Measurements from ENCODE around the gene GALNT10.
A peak's percentile ranks its signal among the peaks of the same experiment; 100 is the strongest.

GALNT10 gene

DNA sequence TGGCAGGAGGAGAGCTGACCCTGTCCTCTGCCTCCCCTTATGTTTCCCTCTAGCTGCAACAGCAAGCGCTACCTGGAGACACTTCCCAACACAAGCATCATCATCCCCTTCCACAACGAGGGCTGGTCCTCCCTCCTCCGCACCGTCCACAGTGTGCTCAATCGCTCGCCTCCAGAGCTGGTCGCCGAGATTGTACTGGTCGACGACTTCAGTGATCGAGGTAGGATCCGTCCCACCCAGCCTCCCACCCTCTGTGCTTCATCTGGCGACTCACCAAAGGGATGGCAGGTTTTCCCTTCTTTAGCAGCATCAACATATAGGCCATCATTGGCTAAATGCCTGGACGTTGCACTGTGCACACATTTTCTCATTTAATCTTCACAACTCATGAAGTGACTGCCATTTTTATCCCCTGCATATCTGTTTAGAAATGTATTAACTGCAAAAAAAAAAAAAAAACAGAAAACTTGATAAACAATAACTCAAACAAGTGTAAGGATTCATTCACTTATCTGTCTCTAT, 139.0 kb downstream of the GALNT10 start:
- DNase-seq: no peak

DNA sequence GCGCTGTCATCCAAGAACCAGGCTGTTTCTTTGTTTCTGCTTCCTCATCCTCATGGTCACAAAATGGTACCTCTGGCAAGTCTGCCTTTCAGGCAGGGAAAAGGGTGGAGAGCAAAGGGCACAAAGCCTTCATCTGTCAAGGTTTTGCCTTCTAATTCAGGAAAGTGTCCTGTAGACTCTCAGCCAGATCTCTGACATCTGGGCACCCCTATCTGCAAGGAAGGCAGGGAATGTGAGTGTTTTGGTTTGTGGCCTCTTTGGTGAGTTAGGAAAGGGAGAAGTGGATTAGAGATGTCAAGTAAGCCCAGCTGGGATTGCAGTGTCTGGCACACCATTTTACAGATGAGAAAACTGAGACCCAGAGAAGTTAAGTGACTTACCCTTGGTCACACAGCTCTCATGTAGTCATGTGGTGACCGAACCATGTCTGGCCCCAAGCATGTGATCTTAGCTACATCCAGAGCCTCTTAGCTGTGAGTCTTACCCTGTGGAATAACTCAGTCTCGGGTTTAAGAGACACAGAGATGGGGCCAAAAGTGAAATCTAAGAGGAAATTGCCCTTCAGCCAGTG, 139.6 kb downstream of the GALNT10 start:
- no peak for DNase-seq

DNA sequence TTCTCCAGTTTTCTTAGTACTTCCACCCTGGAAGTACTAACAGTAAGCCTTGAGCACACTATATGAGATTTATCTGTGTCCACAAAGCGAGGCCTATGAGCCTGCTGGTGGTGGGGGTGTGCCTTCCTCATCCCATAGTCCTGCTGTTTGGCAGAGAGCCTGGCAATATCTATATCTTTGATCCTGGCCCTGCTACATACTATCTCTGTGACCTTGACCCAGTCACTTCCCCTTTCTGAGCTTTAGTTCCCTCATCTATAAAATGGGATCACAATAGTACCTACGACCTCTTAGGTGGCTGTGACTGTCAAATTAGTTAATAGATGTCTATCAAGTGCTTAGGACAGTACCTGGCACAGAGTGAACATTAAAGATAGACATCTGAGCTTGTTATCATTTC, 140.7 kb downstream of the GALNT10 start:
- DNase-seq: no peak

DNA sequence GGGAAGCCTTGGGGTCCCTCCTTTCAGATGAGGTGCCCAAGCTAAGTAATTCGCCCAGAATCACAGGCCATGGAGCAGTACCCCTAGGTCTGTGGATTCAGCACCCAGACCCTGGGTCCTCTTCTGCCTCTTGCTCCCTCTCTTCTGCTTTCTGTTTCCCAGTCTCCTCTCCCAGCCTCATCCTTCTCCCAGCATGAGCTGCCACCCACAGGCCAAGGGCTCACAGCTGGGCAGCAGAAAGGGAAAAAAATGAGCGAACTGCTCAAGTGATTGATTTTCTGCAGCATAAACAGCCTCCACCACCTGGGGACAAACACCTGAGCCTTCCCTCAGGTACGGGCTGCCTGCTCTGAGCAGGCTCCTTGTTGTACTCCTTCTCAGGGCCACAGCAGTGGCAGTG, 141.4 kb downstream of the GALNT10 start:
- no peak for DNase-seq

DNA sequence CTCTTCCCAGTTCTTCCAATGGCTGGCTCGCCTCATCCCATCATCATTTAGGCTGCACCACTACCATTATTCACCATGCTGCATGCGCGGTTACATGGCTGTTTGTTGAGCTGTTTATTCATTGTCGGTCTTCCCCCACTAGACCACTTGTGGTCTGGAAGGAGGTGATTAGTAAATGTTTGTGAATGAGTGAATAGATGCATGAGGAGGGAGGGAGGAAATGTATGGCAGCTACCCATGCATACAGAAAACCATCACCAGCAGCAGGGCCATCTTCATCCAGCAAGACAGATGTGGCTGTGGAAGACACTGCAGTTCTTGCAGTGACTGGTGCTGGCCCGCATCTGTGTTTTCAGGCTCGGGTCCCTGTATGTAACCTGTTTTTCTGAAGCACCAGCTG, 141.9 kb downstream of the GALNT10 start:
- no peak for DNase-seq

DNA sequence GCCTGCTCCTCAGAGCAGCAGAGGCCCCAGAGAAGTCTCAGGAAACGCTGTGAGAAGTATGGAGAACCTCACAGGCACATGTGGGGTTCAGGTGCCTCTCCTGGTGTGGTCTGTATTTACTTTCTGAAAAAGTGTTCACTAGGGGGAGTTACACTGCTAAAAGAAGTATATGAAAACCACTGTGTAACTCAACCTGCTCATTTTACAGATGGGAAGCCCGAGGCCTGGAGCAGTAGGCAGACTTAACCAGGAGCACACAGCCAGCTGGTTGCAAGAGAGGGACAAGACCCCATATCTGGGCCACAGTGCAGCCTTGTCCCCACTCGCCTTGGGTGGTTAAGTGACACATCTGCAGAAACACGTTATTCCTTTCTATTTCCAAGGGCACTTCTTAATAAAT, 142.5 kb downstream of the GALNT10 start:
- no peak for DNase-seq

DNA sequence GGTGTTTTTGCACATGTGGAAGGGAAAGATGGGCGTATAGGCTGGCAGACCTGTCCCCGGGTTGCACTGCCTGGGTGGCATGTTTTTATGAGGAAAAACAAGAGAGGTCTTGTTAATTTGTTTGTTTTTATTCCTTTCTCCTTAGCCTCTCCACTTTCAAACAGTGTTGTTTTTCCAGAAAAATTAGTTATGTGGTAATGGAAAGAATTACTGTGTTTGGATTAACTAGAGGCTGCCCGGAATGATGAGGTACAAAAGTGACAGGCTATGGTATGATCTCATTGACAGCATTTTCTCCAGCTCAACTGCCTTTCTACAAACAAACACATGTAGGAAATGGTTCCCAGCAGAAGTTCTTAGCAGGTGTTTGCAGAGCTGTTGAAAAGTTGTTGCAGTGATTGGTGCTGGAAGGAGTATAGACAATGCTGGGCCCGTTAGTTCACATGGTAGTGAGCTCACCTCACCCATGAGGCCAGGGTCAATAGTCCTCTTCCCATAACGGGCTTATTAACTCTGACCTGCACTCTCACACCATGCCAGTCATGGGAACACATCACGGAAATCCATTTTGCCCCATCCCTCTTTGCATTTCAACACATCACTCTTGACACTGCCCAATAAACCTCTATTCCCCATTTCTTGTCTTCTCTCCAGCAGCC, 144.0 kb downstream of the GALNT10 start:
- DNase-seq: no peak

DNA sequence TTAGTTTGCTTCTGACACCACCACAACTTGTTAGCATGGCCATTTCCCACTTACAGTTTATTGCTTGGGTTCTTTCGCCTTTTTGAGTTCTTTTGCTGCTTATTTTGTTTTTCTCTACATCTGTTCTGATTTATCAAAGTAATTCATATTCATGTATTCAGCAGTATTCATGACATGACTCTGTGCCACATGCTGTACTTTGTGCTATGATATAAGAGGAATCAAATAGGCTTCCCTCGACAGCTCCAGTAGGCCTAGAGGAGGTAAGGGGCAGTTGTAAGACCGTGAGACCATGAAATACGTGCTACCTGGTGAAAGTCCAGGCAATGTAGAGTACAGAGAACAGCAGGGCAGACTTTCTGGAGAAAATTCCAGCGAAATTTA, 144.5 kb downstream of the GALNT10 start:
- no peak for DNase-seq

DNA sequence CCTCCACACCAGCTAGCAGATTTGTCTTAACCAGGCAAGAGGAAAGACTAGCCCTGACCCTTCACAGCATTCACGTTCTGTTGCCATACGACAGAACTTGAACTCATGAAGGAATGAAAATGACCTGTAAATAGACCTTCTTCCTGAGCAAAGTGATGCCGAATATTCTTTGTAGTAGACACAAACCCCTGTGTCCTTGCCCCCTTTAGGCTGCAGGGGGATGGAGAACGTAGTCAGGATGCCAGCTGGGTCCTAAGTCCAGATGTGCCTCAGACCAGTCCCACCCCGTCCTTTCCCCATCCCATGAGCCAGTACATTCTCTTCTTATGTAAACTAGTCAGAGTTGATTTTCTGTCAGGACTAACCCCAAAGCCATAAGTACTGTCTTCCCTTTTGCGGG, 151.1 kb downstream of the GALNT10 start:
- DNase-seq: no peak

DNA sequence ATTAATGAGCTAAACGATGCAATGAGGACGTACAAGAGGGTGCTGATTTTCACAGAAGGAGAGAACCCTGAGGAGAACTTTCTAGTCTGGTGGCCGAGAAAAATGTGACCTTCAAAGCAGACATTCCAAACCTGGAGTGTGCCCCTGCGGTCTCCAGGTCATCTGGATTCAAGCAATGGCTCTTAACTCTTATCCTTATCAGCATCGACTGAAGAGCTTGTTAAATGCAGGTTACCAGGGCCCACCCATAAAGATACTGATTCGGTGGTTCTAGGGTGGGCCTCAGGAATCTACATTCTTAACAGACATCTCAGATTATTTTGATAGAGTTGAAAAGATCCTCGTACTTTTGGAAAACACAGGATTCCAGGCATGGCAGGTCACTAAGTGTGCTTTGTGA, 151.7 kb downstream of the GALNT10 start:
- no peak for DNase-seq

DNA sequence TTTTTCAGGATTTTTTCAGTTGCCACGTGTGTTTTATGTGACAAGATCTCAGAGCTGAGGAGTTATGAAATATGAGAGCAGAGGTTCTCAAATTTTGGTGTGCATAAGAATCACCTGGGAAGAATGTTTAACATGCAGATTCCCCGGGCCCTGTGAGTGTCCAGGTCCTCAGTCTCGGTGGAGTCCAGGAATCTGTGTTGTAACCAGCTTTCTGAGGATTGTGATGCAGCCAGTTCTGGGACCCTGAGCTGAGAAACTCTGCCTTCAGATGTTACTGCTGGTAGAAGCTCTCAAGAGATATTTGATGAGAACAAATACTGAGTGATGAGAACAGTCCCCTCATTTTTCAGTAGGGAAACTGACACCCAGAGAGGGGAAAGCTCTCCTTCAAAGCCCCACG, 152.4 kb downstream of the GALNT10 start:
- DNase-seq: no peak

DNA sequence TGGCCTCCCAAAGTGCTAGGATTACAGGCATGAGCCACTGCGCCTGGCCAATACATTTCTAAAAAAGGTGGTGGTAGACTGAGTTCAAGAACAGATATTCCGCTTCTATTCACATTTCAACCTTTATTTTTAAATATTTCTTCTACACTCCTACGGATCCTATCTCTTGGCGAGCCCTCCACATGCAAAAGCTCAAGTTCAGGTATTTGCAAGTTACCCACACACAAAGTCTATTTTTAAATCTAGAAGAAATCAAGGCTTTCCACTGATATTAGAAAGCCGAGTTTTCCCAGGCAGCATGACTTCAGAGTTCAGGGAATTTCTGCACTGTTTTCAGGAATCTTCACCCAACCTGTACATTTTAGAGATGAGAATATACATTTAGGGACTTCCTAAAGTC, 153.9 kb downstream of the GALNT10 start:
- no peak for DNase-seq

DNA sequence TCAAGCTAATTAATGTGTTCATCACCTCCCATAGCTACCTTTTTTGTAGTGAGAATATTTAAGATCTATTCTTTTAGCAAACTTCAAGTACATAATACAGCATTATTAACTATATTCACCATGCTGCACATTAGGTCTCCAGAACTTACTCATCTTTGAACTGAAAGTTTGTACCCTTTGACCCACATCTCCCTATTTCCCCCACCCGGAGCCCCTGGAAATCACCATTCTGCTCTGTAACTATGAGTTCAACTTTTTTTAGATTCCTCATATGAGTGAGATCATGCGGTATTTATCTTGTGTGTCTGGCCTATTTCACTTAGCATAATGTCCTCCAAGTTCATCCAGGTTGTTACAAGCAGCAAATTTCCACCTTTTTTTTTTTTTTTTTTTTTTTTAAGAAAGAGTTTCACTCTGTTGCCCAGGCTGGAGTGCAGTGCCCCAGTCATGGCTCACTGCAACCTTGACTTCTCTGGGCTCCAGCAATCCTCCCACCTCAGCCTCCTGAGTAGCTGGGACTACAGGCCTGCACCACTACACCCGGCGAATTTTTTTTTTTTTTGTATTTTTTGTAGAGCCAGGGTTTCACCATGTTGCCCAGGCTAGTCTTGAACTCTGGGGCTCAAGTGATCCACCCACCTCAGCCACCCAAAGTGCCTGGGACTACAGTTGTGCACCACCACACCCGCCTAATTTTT, 154.9 kb downstream of the GALNT10 start:
- DNase-seq: no peak

DNA sequence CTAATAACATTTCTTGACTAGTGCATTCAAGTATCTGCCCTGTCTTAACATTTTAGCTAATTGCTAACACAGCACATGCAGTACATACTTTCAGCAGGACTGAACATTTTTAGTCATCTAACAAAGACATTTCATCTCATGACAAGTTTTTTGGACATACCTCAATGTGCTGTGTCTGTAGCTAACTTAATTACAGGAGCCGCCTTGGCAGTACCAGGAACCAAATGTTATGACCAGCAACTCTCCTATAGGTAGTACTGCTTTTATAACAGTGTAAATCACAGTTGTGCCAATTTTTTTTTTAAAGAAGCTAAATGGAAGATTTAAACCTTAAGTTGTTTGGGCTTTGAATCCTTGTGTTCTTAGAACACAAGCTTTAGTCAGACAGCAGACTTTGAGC, 155.9 kb downstream of the GALNT10 start:
- DNase-seq: no peak

DNA sequence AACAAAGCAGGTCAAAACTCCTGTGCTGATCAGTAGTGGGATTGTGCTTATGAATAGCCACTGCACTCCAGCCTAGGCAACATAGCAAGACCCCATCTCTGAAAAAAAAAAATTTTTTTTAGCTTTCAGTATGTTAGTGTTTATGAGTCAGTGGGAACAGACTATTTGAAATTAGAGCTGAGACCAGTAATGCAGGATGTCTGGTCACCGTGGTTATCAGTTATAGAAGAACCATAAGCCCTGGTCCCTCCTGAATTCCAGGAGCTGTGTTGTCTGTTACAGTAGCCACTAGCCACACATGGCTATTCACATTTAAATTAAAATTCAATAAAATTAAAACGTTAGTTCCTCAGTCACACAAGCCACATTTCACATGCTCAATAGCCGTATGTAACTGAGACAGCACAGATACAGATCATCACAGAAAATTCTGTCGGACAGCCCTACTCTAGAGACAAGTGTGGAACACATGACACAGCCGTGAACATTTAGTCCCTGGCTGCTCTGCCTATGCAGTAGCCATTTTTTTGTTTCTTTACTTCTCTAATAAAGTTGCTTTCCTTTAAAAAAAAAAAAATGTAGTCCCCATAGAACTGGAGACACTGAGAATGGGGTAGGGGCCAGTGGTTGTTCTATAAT, 159.2 kb downstream of the GALNT10 start:
- DNase-seq: no peak

DNA sequence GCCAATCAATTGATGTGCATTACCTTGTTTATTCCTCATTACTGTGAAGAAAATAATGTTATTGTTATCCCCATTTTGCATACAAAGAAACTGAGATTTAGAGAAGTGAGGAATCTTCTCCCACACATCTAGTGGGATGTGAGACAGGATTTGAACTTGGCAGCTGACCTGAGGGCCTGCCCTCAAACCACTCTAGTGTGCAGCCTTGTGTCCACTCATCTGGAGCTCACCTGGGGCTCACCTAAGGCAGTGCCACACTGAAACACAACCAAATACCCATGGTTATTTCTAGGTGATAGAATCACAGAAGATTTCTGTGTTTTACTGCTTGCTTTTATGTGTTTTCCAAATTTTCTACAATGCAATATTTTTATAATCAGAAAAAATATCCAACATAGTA, 160.6 kb downstream of the GALNT10 start:
- DNase-seq: no peak

DNA sequence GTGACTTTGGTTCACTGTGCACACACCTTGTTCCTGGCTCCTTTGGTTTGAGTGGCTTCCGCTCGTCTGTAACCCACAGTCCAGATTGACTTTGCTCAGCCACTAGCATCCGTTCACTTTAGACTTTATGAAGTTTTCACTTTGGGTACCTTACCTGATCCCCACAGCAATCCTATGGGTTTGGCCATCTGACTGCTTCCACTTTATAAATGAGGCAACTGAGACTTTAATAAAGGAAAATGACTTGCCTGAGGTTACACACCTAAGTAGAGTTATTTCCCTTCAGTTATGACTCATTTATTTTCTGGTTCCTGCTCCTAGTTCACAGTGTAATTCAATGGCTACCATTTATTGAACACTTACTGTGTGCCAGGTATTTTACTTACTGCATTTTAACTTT, 161.0 kb downstream of the GALNT10 start:
- peak; percentile 20 for DNase-seq

DNA sequence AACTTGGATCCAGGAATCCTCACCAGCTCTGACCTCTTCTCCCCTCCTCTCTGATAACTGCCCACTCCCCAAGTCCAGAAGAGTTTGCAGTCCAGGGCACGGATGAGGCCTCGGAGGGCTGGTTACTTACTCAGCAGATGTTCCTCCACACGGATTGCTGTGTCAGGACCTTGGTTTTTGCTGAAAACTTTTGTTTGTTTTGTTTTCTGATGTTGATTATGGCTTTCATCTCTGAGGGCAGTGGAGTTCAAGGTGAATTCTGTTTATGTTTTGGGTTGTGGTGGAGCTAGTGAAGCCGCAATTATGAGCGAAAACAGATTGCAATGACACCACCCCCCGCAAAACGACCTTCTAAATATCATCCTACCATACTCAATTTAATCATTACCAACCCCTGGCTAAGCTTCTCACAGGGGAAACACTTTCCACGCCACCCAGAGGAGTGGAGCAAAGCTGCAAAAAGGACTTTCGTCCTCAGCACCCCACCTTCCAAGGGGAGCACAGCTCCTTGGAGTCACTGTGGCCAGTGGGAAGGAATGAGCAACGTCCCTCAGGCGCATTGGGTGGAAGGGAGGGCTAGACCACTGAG, 162.5 kb downstream of the GALNT10 start:
- no peak for DNase-seq

DNA sequence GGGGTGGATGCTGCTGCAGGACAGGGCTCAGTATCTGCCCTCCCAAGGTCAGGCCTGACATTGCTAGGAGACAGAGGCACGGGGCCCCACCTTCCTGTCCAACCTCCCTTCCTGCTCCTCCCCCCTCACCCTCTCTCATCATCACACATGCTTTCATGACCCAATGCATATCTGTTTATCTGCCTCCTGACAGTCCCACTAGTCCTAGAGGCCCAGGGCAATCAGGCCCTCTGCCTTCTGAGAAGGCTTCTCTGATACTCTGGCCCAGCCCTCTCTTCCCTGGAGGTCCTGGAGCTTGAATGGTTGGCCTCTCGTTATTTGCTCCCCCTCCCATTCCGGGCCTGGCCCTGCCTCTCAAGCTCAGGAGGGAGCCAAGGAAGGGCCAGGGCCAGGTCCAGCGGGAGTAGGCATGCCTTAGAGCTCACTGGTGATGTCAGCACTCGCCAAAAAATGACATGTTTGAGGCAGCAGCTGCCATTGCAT, 164.6 kb downstream of the GALNT10 start:
- no peak for DNase-seq

DNA sequence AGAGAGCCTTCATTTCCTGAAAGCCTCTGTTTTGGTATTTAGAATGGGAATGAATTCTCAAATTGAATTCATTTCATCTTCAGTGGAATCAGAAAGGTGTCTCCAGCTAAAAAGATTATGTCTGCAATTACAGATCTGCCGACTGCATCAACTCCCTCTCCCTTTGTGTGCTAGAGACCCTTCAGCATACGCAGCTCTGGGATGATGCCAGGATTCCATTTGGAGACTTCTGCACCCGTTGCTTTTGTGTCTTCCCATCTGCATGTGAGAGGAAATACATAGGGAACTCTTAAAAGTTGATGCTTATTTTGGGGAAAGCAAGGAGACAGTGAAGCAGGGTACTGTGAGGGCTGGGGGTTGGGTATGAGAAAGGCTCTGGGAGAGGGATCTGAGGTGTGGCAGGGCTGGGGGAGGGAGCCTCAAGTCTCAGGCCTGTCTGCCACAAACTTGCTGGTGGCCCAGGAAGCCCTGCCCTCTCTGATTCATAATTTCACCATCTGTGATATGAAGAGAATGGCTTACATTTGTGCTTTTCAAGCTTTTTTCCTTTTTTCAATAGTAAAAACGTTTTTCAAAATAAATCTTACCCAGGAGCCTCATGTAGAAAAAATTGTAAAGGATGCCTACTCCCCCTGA, 165.6 kb downstream of the GALNT10 start:
- peak; percentile 27 for DNase-seq

DNA sequence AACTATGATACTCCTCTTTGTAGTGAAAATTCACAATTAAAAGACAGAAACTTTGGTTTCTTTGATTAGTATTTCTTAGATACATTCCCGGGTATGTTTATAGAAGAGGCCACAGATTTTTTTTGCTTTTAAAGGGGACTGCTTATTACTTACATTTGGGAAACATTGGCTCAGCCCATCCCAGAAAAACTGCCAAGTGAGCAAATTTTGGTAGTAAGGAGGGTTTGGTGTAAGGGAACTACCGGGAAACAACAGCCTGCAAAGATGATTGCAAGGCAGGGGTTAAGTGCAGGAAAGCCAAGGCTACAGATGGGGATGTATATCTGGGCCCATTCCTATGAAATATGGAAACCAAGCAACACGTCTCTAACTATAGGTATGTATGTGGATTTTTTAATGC, 166.4 kb downstream of the GALNT10 start:
- DNase-seq: no peak

DNA sequence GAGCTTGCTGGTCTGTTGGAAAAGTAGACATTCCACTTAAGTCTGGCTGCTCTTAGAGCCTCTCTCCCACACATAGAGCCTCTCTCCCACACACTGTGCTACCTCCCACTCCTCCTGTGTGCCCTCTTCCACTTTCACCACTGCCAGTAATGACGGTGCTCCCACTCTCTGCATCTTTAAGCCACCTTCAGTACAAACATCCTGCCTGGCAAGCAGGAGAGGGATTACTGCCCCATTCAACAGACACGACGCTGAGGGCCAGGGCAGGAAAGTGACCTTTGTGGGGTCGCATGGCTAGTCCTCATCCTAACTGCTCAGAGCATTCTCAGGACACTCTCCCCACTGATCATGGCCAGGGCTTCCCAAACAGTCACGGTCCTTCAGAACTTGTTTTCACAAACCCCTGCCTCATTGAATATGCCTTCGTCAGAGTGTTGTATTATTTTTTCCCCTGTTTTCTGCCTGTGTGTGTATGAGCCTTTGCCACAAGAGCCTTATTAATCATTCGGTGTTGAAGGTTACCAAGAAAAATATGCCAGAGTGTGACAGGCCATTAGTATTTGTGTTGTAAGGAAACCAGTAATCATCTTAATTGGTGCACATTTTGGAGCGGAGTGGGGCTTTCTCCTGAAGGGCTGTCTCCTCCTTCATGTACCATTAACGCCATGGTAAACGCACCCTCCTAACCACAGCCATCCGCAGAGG, 168.1 kb downstream of the GALNT10 start:
- DNase-seq: no peak
